T follicular helper cell (primary cell): ENCODE data around the gene KCP.

Source experiments
- DNase-seq: peaks from one replicate; pipeline ENCODE4 v3.0.0-alpha.2; 2020; ENCODE audit warnings: low read depth

The KCP gene

GRCh38 chr7:128906766-128907559 lies 3.5 kb downstream of the KCP start:
- no peak for DNase-seq

GRCh38 chr7:128906001-128906765 lies 4.3 kb downstream of the KCP start:
- DNase-seq, result no peak

- DNase-seq, result no peak
Measured at GRCh38 chr7:128904381-128905197, 5.9 kb downstream of the KCP start.

- no peak for DNase-seq
Measured at GRCh38 chr7:128903621-128904361, 6.7 kb downstream of the KCP start.

GRCh38 chr7:128902761-128903585 lies 7.5 kb downstream of the KCP start:
- no peak for DNase-seq

- no peak for DNase-seq
Measured at GRCh38 chr7:128900237-128900636, 10.3 kb downstream of the KCP start.

GRCh38 chr7:128899392-128899791 lies 11.1 kb downstream of the KCP start:
- no peak for DNase-seq

- no peak for DNase-seq
Measured at GRCh38 chr7:128895320-128895719, 15.2 kb downstream of the KCP start.

- DNase-seq, result no peak
Measured at GRCh38 chr7:128894101-128894440, 16.4 kb downstream of the KCP start.

- no peak for DNase-seq
Measured at GRCh38 chr7:128893251-128894100, 17.0 kb downstream of the KCP start.

- DNase-seq, result no peak
Measured at GRCh38 chr7:128892521-128893250, 17.8 kb downstream of the KCP start.

- no peak for DNase-seq
Measured at GRCh38 chr7:128891942-128892269, 18.6 kb downstream of the KCP start.

GRCh38 chr7:128891110-128891941 lies 19.2 kb downstream of the KCP start:
- DNase-seq, result no peak

GRCh38 chr7:128890306-128891109 lies 20.0 kb downstream of the KCP start:
- no peak for DNase-seq

GRCh38 chr7:128889121-128889520 lies 21.4 kb downstream of the KCP start:
- DNase-seq, result no peak

- no peak for DNase-seq
Measured at GRCh38 chr7:128888756-128889095, 21.8 kb downstream of the KCP start.

- no peak for DNase-seq
Measured at GRCh38 chr7:128888039-128888755, 22.3 kb downstream of the KCP start.
